ENCODE data around the gene OR5K1.

- TF ChIP-seq POLR2A (IDR thresholded peaks at IDR 0.05): no peak
- no peak for TF ChIP-seq CTCF (IDR thresholded peaks at IDR 0.05)
Measured at GRCh38 chr3:98454929-98455328, 8.1 kb upstream of the OR5K1 start.
